OCI-LY1 (cell line): ENCODE data around the gene AFAP1L1.

ENCODE experiments used
- H2AFZ ChIP-seq: fragments of 200-600 bp; sonication (generic), shearing (Covaris generic); 2 replicates; pipeline ENCODE4 v1.6.0; 2014; ENCODE audit warnings: antibody characterized with exemption, mild to moderate bottlenecking, low read length
- H3F3A ChIP-seq: fragments of 200-600 bp; sonication (generic), shearing (Covaris generic); 2 replicates; pipeline ENCODE4 v1.6.0; 2014; ENCODE audit warnings: mild to moderate bottlenecking, antibody characterized with exemption, low read length, moderate library complexity; ENCODE audit not compliant: insufficient read depth
- H3K27ac ChIP-seq: fragments of 200-600 bp; sonication (generic); 2 replicates; pipeline ENCODE4 v1.5.1; 2014; ENCODE audit warnings: low read length, mixed run types, mild to moderate bottlenecking, low read depth; ENCODE audit not compliant: poor library complexity, severe bottlenecking
- H3K27me3 ChIP-seq: fragments of 200-600 bp; sonication (generic); 2 replicates; pipeline ENCODE4 v1.6.0; 2014; ENCODE audit warnings: antibody characterized with exemption, mild to moderate bottlenecking, low read length, moderate library complexity; ENCODE audit not compliant: insufficient read depth
- H3K36me3 ChIP-seq: fragments of 200-600 bp; sonication (generic); 2 replicates; pipeline ENCODE4 v1.6.1; 2014; ENCODE audit warnings: mild to moderate bottlenecking, antibody characterized with exemption, low read length, moderate library complexity, mixed read lengths; ENCODE audit not compliant: insufficient read depth
- H3K4me1 ChIP-seq: fragments of 200-600 bp; sonication (generic); 2 replicates; pipeline ENCODE4 v1.5.1; 2014; ENCODE audit warnings: mild to moderate bottlenecking, low read length, moderate library complexity; ENCODE audit not compliant: insufficient read depth, severe bottlenecking
- H3K4me2 ChIP-seq: fragments of 200-600 bp; sonication (generic), shearing (Covaris generic); 2 replicates; pipeline ENCODE4 v1.6.1; 2014; ENCODE audit warnings: low read length
- H3K4me3 ChIP-seq: fragments of 200-600 bp; sonication (generic); 2 replicates; pipeline ENCODE4 v1.5.1; 2014; ENCODE audit warnings: low read length, low read depth, mild to moderate bottlenecking, mixed read lengths; ENCODE audit not compliant: poor library complexity, severe bottlenecking
- H3K79me2 ChIP-seq: fragments of 200-600 bp; shearing (Covaris generic); 2 replicates; pipeline ENCODE4 v1.6.1; 2016; ENCODE audit warnings: mixed run types, low read length, mixed read lengths; ENCODE audit not compliant: insufficient read depth
- H3K9ac ChIP-seq: fragments of 200-600 bp; sonication (generic), shearing (Covaris generic); 2 replicates; pipeline ENCODE4 v1.6.1; 2014; ENCODE audit warnings: mild to moderate bottlenecking, low read length, mixed read lengths
- H3K9me2 ChIP-seq: fragments of 200-600 bp; sonication (generic), shearing (Covaris generic); 2 replicates; pipeline ENCODE4 v1.6.1; 2014; ENCODE audit warnings: low read depth, mild to moderate bottlenecking, low read length, mixed read lengths
- H3K9me3 ChIP-seq: fragments of 200-600 bp; shearing (Covaris generic); 2 replicates; pipeline ENCODE4 v1.6.1; 2014; ENCODE audit warnings: low read length, mixed read lengths
- H4K20me1 ChIP-seq: fragments of 200-600 bp; sonication (generic), shearing (Covaris generic); 2 replicates; pipeline ENCODE4 v1.6.0; 2016; ENCODE audit warnings: mild to moderate bottlenecking, low read length; ENCODE audit not compliant: insufficient read depth
- CTCF ChIP-seq: fragments of 200-600 bp; sonication (generic), shearing (Covaris generic); IDR thresholded peaks from 2 replicates; pipeline ENCODE4 v1.5.1; 2017; ENCODE audit warnings: mild to moderate bottlenecking, antibody characterized with exemption, low read length, moderate library complexity, mixed read lengths
- EZH2 ChIP-seq: fragments of 200-600 bp; sonication (generic), shearing (Covaris generic); IDR thresholded peaks from 2 replicates; pipeline ENCODE4 v1.8.0; 2017; ENCODE audit warnings: borderline replicate concordance, mixed run types, mild to moderate bottlenecking, antibody characterized with exemption, low read length, moderate library complexity, mixed read lengths

Gene AFAP1L1

GRCh38 chr5:149310488-149310887, 38.8 kb downstream of the AFAP1L1 start:
- Histone ChIP-seq H2AFZ (no peak overlapping the region), H3K27me3 (peaks cover 10% of the 10 kb centered on the region; the same call in 1 of the 2 replicates), H3K36me3 (no peaks in the 10 kb centered on the region)

GRCh38 chr5:149310947-149311658, 39.4 kb downstream of the AFAP1L1 start:
- H3K9ac ChIP-seq = no peak overlapping the region
- no peak overlapping the region for H3K4me2 ChIP-seq
- no peak overlapping the region for H3K4me3 ChIP-seq
- no peaks in the 10 kb centered on the region for H3K79me2 ChIP-seq
- H3K9me3 ChIP-seq = no peaks in the 10 kb centered on the region
- H3F3A ChIP-seq = no peaks in the 10 kb centered on the region
- H3K27me3 ChIP-seq = 0 out of 2 replicates have a peak, but pooled peaks cover 10% of the 10 kb centered on the region
- no peaks in the 10 kb centered on the region for H4K20me1 ChIP-seq
- H3K9me2 ChIP-seq = no peaks in the 10 kb centered on the region
- no peak overlapping the region for H2AFZ ChIP-seq
- no peak overlapping the region for H3K27ac ChIP-seq
- H3K4me1 ChIP-seq = no peaks in the 10 kb centered on the region
- TF ChIP-seq EZH2 = no peak
- no peaks in the 10 kb centered on the region for H3K36me3 ChIP-seq

More at GRCh38 chr5:149310488-149310887, 38.8 kb downstream of the AFAP1L1 start:
- H3K9me3 ChIP-seq = no peaks in the 10 kb centered on the region
- no peaks in the 10 kb centered on the region for H3K79me2 ChIP-seq
- no peak for TF ChIP-seq CTCF
- no peak for TF ChIP-seq EZH2
- no peak overlapping the region for H3K9ac ChIP-seq
- no peaks in the 10 kb centered on the region for H3F3A ChIP-seq
- no peaks in the 10 kb centered on the region for H4K20me1 ChIP-seq
- H3K4me3 ChIP-seq = no peak overlapping the region
- no peak overlapping the region for H3K27ac ChIP-seq
- no peaks in the 10 kb centered on the region for H3K4me1 ChIP-seq
- no peaks in the 10 kb centered on the region for H3K9me2 ChIP-seq
- no peak overlapping the region for H3K4me2 ChIP-seq

- Histone ChIP-seq H3K4me2 (no peak overlapping the region), H3K4me3 (no peak overlapping the region), H4K20me1 (no peaks in the 10 kb centered on the region), H3K36me3 (no peaks in the 10 kb centered on the region), H3F3A (no peaks in the 10 kb centered on the region), H3K79me2 (no peaks in the 10 kb centered on the region), H3K27me3 (0 out of 2 replicates have a peak, but pooled peaks cover 10% of the 10 kb centered on the region), H3K27ac (no peak overlapping the region), H3K9me3 (no peaks in the 10 kb centered on the region), H3K4me1 (no peaks in the 10 kb centered on the region), H3K9ac (no peak overlapping the region), H2AFZ (no peak overlapping the region), H3K9me2 (no peaks in the 10 kb centered on the region)
- TF ChIP-seq CTCF (no peak), EZH2 (no peak)
Observed at GRCh38 chr5:149313151-149313841, 41.6 kb downstream of the AFAP1L1 start.
